Heart left ventricle (tissue), 13 donors: ENCODE data around the gene ANO4.

Source experiments
- POLR2A ChIP-seq, 2 donors: fragments of 450-650 bp; IDR thresholded peaks; one replicate each; pipeline ENCODE4 v1.6.1; 2017; ENCODE audit warnings: antibody characterized with exemption in 2 of 2, mild to moderate bottlenecking in 2 of 2, moderate library complexity in 2 of 2
- TF ChIP-seq, protein P1 (sequence below), 12 donors: fragments of 200-600 bp; sonication (generic) in 4 of 12; IDR thresholded peaks; one replicate each; pipeline versions ENCODE4 v1.5.0 to v1.8.0; 2018 to 2022; ENCODE audit warnings: antibody characterized with exemption in 12 of 12, mild to moderate bottlenecking in 5 of 12
- donor health status: ischemic (EF 13 %, LVEDD 7.1; RV severe dilation, severe dysfunction).
- donor health status: DM: no; HTN: yes; CAD: no.
- donor health status: DM: no; HTN: no; CAD: no.
- donor health status: ischemic (EF 25% LVEDD 6.9; RV normal size, moderate dysfunction).
- donor health status: ischemic (EF 25% LVEDD 5.7; RV mildly dilated, moderate dysfunction).
- donor health status: ischemic (EF 35%, LVEDD 5.7; RV mildly dilated, moderate dysfunction).
- donor health status: nonischemic (EF 11% LVEDD 7.7; RV severe dilation, severe dysfunction).
- donor health status: DM: yes; HTN: yes; CAD: no.
- donor health status: PGD.
- donor health status: ischemic (EF 29% LVEDD 5.4; RV normal size, mild dysfunction).
- donor health status: nonischemic (EF 23%, LVEDD 6.1; RV moderate dilation, normal function).

GRCh38 chr12:101001669-101002068 lies 207.1 kb downstream of the ANO4 start:
- TF ChIP-seq, protein P1, sequence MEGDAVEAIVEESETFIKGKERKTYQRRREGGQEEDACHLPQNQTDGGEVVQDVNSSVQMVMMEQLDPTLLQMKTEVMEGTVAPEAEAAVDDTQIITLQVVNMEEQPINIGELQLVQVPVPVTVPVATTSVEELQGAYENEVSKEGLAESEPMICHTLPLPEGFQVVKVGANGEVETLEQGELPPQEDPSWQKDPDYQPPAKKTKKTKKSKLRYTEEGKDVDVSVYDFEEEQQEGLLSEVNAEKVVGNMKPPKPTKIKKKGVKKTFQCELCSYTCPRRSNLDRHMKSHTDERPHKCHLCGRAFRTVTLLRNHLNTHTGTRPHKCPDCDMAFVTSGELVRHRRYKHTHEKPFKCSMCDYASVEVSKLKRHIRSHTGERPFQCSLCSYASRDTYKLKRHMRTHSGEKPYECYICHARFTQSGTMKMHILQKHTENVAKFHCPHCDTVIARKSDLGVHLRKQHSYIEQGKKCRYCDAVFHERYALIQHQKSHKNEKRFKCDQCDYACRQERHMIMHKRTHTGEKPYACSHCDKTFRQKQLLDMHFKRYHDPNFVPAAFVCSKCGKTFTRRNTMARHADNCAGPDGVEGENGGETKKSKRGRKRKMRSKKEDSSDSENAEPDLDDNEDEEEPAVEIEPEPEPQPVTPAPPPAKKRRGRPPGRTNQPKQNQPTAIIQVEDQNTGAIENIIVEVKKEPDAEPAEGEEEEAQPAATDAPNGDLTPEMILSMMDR (IDR thresholded peaks at IDR 0.05): no peak
- TF ChIP-seq POLR2A (IDR thresholded peaks at IDR 0.05): no peak
